ENCODE results near the gene TTLL11.

The TTLL11 gene

GRCh38 chr9:121929893-121930875, 162.9 kb downstream of the TTLL11 start:
- no peak for DNase-seq

GRCh38 chr9:121927636-121928035, 165.5 kb downstream of the TTLL11 start:
- DNase-seq: no peak

GRCh38 chr9:121927081-121927480, 166.0 kb downstream of the TTLL11 start:
- DNase-seq: no peak

- DNase-seq: no peak
Measured at GRCh38 chr9:121926351-121926801, 166.7 kb downstream of the TTLL11 start.

- DNase-seq: no peak
Measured at GRCh38 chr9:121925935-121926334, 167.2 kb downstream of the TTLL11 start.

- DNase-seq: no peak
Measured at GRCh38 chr9:121924700-121925099, 168.4 kb downstream of the TTLL11 start.

GRCh38 chr9:121921444-121921843, 171.7 kb downstream of the TTLL11 start:
- no peak for DNase-seq

- no peak for DNase-seq
Measured at GRCh38 chr9:121917375-121918335, 175.5 kb downstream of the TTLL11 start.

GRCh38 chr9:121915304-121915625, 177.8 kb downstream of the TTLL11 start:
- no peak for DNase-seq

GRCh38 chr9:121914604-121915303, 178.4 kb downstream of the TTLL11 start:
- DNase-seq: no peak

GRCh38 chr9:121914017-121914595, 179.0 kb downstream of the TTLL11 start:
- DNase-seq: no peak

GRCh38 chr9:121912812-121913627, 180.1 kb downstream of the TTLL11 start:
- DNase-seq: no peak

GRCh38 chr9:121910491-121911040, 182.5 kb downstream of the TTLL11 start:
- DNase-seq: no peak

- no peak for DNase-seq
Measured at GRCh38 chr9:121909111-121909510, 184.0 kb downstream of the TTLL11 start.

GRCh38 chr9:121906074-121906870, 186.8 kb downstream of the TTLL11 start:
- DNase-seq: no peak

GRCh38 chr9:121902461-121903135, 190.5 kb downstream of the TTLL11 start:
- no peak for DNase-seq

GRCh38 chr9:121901616-121902015, 191.5 kb downstream of the TTLL11 start:
- DNase-seq: no peak

GRCh38 chr9:121900163-121900562, 192.9 kb downstream of the TTLL11 start:
- DNase-seq: no peak

GRCh38 chr9:121898856-121899255, 194.3 kb downstream of the TTLL11 start:
- DNase-seq: no peak

- DNase-seq: no peak
Measured at GRCh38 chr9:121897140-121897539, 196.0 kb downstream of the TTLL11 start.

Measured in stimulated activated CD4-positive, alpha-beta T cell treated with anti-CD3 and anti-CD28 coated beads, Interleukin-1b, Interleukin-23, amount 100 ng/mL, for 48 hours (primary cell).